DMS79 (cell line): Measurements from ENCODE around the gene ZCCHC18.
"Not testable (repeated sequence)": the region's sequence is repeated elsewhere in the genome, so short reads cannot be mapped to it uniquely, and the experiment has no call there.

Experiments used
- DNase-seq: peaks from one replicate; lab custom pipeline; 2025; lab: John Stamatoyannopoulos, UW

ZCCHC18 gene

DNA sequence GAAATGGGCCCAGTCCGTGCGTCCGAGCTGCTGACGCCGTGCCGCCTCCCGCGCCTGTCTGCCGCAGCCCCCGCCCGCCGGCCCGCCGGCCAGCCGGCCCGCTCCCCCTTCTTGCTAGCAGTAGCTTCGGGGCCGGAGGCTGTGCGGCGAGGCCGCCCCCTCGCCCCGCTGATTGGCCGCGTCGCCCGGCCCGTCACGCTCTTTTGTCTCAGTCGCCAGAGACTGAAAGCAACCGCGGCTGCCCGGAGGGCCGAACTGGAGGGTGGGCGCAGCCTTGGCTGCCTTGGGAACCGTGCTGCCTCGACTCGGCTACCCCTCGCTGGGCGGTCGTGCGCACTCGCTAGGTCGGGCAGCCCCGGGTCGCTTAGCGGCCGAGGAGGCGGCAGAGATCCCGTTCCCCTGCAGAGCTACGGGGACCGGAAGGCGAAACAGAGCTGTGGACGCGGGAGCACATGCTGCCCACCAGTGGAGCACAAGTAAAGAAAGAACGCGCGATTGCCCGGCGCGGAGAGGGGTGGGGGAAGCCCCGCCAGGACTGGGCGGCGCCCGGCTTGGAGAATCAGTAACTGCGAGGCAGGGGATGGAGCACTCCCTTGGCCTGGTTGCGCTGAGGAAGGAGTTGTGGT lies at the start of gene ZCCHC18:
Gene ZCCHC18 (plus strand): TSS at position 198 of the 626 bp plus-strand sequence. CDS start 1,589 bp downstream, outside the sequence.
- peak; percentile 19 for DNase-seq

DNA sequence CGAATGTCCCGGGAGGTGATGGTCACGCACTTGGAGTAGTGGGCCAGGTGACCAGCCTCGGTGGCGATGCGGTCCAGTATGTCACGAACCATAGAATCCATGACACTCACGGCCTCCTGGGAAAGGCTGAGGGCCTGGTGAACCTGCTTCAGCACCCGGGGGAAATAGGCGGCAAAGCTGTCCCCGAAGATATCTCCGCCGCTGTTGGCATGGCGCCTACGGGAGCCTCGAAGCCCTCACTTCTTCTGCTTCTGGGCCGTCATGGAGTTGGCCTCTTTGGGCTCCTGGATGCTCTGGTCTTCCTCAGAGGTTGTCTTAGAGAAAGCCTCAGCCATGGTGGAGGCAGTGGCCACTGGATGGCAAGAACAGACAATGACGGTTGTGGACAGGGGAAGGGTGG lies 49.7 kb upstream of the ZCCHC18 start:
- not testable (repeated sequence) for DNase-seq

DNA sequence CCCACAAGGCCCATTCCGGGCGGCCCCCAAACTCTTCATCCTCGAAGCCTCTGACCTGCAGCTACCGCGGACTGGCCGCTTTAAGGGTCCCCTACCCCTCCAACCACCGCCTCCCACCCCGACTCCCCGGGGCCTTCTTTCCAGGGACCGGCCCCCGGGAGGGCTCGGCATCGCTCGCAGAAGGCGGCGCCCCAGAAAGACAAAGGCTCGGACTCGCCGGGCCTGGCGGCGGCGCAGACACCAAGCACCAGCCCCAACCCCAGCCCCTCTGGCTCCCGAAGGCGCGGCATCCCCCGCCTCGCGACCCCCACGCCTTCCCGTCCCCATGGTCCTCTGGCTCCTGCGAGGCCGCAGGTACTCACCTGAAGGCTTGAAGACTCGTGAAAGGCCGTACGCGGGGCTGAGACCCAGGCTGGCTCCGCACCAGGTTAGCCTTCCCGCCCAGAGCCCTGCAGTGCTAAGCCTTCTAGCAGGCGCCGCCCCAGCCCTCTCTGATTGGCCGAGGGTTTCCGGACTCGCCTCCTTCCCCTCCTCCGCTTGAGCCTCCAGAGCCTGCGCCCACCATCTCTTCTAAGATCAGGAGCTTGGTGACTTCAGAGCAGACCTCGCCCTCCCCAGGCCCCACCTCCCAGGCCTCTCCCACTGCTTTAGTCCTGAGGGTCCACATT lies 36.4 kb upstream of the ZCCHC18 start, which contains the start of gene TMSB15C:
Gene TMSB15C (minus strand): TSS at position 459 of the 668 bp plus-strand sequence.
- DNase-seq = not testable (repeated sequence)

DNA sequence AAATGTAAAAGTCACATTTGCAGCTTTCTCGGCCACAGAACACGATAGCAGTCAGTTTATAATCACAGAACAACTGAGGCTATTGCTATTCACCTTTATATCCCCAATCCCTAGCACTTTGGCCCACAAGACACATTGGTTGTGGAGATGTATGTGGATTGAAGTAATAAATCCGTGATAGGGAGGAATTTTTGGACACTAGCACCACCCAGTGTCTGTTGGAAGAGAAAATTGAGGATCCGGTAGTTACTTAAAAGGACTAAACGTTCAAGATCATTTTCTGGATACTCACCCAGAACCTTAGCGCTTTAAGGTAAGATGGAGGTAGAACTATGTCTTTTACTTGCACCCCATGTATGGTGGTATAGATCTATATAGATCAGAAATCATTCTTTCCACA lies 34.5 kb upstream of the ZCCHC18 start:
- not testable (repeated sequence) for DNase-seq

DNA sequence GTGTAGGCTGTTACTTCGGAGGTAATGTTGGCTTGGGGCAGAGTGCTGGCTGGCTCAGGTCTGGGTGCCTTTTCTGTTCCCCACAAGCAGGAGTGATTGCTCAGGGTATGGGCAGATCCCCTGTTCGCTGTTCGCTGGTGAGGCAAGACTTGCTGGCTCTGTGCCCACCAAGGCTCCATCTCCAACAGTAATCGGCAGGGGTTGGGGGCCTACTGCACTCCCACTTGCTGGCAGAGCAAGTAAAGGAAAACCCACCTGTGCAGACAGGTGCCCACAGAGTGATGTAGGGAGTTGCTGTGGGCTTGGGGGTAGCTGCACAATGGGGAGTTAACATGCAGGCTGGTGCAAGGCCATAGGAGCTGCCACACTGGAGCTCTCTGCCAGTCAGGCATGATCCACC lies 28.3 kb upstream of the ZCCHC18 start:
- no peak for DNase-seq

DNA sequence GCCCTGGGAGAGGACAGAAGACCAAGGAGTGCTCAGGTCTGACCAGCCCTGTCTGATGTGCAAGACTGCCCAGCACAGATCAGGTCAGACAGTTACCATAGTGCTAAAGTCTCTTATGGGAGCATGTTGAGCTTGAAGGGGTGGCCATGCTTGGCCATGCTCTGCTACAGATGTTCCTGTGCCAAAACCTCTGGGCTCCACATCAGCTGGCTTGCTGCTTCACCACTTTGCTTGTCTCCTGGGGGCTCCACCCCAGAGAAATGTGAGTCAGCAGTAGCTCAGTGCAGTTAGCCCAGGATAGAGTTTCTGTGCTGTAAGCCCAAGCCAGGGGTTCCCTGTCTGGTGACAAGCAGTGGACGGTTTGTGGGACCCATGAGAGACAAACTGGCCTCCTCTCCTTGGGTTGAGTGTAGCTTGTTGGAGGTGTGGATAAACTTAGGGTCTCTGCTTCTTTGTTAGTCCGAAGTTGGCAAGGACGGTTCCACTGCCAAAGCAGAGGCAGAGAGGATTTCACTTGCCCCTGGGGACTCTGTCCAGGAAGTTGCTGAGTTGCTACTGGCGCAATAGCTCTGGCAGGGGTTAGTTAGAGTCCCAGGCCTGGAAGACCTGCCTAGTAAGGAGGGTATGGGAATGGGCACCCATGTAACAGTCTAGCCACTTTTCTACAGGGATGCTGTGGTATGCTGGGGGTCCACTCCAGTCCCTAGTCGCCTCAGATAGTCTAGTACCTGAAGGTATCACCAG lies 27.6 kb upstream of the ZCCHC18 start:
- no peak for DNase-seq

DNA sequence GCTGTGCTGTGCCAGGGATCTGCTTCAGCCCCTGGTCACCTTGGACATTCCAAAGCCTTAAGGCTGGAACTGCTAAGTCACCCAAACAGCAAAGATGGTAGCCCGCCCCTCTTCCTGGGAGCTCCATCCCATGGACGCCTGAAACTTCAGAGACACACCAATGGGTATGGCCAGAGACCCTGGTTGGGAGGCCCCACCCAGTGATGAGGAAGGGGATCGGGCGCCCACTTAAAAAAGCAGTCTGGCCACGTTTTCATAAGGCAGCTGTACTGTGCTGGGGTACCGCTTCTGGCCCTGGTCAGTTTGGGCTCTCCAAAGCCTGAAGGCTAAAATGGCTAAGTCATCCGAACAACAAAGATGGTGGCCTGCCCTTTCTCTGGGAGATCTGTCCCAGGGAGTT lies 26.8 kb upstream of the ZCCHC18 start:
- DNase-seq = no peak

DNA sequence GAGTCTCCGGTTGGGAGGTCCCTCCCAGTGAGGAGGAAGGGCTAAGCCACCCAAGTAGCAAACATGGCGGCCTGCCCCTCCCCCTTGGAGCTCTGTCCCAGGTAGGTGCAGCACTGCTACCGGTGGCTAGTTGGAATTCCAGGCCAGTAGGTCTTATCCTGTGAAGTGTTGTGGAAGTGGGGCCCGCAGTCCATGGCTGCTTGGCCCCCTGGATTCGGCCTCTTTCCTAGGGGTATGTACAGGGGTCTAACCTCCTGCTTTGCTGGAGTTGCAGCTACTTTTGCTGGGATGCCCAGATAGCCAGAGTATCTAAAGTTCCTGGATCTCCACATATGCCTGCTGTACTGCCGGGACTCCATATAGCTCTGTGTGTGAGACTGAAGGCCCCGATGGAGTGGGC lies 26.4 kb upstream of the ZCCHC18 start:
- DNase-seq = no peak

DNA sequence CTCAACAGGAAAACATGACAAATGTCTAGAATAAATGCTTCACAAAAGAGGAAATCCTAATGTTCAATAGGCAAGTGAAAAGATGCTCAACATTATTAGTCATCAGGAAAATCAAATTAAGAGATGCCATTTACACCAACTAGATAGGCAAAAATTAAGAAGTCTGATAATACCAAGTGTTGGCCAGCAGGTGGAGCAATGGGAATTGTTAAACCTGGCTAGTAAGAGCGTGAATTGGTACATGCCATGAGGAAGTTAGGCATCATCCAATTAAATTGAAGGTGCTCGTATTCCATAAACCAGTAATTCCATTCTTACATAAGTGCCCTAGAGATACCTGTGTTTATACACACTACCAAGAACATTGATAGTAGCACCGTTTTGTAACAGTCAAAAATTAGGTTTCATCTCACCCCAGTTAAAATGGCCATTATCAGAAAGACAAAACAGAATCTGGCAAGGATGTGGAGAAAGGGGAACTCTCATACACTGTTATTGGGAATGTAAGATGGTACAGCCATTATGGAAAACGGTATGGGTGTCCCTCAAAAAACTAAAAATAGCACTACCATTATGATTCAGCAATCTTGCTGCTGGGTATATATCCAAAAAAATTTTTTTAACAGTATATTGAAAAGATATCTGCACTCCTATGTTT lies 14.0 kb upstream of the ZCCHC18 start:
- peak; percentile 12 for DNase-seq

DNA sequence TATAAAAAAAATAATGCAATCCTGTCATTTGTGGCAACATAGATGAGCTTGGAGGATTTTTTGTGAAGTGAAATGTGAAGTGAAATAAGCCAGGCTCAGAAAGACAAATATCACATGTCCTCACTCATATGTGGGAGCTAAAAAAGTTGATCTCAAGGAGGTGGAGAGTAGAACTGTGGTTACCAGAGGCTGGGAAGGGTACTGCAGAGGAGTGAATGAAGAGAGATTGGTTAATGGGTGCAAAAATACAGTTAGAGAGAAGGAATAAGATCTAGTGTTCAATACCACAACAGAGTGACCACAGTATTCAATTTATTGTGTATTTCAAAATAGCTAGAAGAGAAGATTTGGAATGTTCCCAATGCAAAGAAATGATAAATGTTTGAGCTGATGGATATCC lies 13.4 kb upstream of the ZCCHC18 start:
- no peak for DNase-seq

DNA sequence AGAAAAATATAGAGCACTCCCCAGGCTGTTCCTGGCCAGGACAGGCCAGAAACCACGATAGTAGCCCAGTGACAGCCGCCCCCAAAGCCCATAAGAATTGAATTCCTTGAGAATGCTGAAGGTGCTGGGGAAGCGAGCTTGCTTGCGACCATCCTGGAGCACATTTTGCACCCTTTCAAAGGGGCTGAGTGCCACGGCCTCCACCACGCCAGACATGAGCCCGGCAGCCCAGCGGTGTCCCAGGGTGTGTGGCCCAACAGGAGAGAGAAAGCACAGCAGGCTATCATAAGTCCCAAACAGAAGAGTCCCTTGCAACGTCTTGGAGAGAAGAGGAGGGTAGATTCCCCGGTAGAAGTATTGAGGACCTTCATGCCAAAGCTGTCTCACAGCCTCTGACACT lies 7.6 kb upstream of the ZCCHC18 start:
- no peak for DNase-seq

DNA sequence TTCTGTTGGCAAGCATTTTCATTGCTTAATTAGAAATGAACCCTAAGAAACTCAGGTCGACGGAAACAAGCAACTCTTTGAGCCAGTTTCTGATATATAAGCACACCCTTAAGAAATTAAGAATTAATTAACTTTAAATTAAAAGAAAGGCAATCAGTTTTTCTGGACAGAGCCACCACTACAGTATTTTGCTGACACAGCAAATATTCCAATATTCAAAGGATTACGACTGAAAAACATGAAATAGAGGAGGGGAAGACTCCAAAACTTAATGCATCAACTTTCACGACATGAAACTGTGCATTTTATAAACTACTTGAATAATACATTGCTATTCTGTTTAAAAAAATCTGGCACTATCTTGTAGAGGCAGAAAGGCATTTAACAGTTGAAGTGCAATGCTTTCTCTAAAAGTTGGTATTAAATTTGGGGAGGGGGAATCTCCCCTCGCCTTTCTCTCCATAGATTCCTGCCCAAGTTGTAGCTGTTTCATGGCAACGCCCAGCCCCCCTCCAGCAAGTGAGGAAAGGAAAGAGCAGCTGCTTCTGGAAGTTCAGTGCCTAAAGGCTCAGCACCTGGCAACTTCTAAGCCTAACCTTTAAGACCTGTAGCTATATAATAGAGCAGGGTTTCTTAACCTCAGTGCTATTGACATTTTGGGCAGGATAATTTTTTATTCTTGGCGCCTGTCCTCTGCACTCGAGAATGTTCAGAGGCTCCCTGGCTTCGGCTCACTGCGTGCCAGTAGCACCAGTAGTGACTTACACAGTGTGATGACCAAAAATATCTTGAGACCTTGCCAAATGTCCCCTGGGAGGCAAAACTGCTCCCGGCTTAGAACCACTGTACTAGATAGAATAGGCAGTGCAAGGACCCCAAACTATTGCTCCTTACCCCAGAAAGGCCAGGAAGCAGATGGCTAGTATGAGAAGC lies 6.7 kb upstream of the ZCCHC18 start:
- no peak for DNase-seq

DNA sequence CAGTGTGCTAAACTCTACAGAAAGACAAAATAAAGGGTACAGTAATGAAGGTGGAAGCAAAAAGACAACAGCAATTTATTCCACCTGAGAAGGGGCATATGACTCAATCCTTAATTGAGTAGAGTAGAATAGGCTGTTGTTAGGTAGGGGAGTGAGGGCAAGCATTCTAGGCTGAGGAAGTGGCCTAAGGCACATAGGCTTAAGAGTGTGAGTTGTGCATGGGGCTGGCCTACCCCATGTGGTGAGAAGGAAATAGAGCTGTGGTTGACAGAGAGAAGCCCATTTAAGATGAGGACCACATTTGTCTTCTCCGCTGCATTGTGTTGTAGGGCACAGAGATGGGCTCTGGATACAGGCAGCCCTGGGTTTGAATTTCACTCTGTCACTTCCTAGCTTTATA lies 3.4 kb upstream of the ZCCHC18 start:
- DNase-seq = no peak

DNA sequence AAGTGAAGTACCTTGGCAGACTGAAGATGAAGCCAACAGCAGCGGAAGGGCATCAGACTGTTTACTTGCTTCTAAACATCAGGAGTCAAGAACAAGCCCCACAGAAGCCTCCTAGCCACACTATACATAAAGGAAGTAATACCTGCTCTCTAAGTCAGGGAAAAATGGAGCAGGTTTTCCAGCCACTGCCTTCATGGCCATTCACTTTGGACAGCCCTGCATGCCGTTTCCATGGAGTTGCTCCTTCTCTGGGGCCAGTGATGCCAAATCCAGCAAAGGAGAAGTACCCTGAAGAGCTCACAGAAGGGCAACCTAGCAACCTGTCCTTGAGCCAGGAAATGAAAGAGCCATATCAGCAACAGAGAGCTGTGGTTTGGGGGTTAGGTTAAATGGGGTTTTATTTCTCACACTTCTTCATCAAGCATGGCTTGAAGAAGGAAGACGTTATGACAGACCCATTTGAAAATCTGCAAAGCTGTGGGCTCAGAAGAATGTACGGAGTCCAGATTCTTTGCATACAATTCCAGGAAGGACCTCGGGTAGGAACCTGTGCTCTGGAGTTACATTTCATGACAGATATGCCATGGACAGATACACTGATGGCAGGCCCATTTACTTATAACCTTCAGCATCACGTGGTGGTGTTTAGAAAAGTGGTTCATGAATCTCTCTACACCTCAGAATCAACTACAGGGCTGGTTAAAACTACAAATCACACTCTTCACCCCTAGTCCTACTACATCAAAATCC lies 1.7 kb upstream of the ZCCHC18 start:
- DNase-seq = peak; percentile 26

DNA sequence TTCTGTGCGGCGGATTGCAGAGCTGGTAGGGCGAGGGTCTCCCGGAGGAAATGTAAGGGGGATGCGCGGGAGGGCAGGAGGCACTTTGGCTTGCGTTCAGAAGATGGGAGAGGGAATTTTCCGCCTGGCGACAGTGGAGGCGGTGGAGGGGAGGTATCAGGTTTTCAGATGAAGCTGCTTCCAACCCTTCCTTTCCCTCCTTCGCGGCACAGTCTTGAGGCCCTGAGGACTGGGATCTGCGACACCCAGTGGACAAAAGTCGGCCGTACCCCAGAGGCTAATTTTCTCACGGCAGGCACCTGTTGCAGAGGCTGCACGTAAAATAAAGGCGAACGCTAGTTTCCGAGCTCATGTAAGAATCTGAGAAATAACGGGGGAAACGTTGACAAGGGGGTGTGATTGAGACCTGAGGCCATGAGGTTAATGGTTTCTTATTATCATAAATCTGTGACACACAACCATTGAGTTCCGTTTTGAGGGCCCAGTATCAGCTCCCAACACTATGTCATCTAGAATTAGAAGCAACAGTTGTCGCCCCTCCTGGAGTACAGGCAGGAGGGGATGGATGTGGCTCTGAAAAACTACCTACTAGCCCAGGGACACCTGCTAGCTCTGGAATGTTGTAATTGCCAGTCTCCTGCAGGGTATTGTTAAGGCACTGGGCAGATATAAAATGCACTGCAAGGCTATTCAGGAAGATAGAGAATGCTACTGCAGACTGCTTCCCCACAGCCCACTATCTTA lies 1.1 kb downstream of the ZCCHC18 start:
- peak; percentile 49 for DNase-seq

DNA sequence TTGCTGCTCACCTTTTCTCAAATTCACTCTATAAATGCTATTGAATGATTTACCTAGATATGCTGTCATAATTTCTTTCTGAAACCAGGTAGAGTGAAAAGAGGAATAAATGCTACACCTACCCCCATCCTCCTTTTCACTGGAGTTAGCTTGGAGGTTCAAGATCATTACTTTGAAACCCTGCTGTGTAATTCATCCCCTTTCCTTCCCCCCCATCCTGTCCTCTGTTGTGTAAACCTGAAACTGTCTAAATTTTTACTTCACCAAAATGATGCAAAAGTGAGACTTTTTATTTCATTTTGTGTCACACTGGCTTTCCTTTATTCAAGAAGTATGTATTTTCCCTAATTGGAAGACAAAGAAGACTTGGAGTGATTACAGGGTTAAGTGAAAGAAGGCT lies 5.4 kb downstream of the ZCCHC18 start:
- DNase-seq = no peak

DNA sequence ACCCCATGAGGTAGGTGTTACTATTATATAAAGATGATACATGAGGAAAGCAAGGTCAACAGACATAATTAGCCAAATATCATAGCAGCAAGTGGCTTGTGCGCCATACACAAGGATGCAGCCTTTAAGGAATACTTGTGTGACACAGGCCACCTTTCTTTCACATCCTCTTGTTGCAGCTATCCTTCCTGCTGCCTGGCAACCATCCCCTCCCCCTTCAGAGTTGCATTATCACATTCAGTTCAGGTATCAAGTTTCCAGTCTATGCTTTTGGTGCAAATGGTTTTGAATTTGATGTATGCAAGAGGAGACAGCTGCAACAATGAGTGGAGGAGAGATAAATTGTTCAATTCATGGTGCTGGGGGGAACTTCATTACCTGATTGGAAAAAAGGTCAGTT lies 6.4 kb downstream of the ZCCHC18 start:
- no peak for DNase-seq

DNA sequence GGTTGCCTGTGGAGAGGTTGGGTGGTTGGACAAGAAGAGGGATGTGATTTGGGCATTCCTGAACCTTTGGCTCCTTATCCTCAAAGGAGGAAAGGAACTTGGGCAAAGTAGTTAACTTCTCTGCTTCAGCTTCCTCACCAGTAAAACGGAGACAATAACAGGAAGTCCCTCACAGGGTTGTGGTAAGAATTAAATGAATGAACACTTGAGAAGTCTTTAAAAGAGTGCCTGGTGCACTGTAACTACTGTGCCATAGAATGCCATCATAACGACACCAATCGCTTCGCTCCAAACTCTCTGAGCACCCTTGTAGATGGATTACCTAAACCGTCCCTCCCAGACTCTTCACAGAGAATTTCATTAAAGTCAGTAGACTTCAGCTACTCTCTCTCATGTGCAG lies 10.5 kb downstream of the ZCCHC18 start:
- DNase-seq = no peak

DNA sequence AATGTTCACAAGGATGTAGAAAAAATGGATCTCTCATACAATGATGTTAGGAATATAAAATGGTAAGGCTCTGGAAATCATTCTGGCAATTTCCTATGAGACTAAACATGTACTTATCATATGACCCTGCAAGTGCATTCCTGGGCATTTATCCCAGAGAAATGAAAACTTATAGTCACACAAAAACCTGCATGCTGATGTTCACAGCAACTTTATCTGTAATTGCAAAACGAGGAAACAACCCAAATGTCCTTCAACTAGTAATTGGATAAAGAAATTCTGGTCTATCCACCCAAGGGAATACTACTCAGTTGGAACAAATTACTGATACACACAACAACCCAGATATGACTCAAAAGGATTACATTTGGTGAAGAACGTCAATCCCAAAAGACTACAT lies 14.5 kb downstream of the ZCCHC18 start:
- DNase-seq = no peak

DNA sequence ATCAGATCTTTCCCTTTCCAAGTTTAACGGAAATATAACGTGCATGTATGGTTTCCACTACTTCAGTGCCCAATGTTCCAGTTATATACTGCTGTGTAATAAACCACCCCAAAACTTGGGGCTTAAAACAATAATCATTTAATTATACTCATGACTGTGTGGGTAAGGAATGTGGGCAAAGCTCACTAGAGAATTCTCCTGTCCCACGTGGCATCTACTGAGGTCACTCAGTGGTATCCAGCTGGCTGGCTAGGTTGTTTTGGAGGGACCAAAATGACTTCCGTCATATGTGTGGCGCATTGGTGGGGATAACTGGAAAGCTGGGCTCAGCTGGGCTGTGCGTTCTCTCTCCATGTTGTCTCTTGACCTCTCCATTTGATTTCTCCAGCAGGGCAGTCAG lies 18.5 kb downstream of the ZCCHC18 start:
- DNase-seq = no peak
